Kidney (tissue), 14 donors: ENCODE data around the gene KCTD15. TPM values are rescaled to one million over a fixed set of nuclear protein-coding genes. Genes with fewer than 3 reads are reported as not detected.

ENCODE experiments used
- DNase-seq, 5 donors: peaks; one replicate each; pipeline ENCODE4 v3.0.0-alpha.2; 2013 to 2020
- FAIRE-seq: peaks from 2 replicates; lab custom pipeline; 2012; peaks lifted over from hg19 to GRCh38; lab: Jason Lieb, UNC
- H3K27ac ChIP-seq, 2 donors: one replicate each; pipeline ENCODE4 v1.7.0; 2013; ENCODE audit warnings: low read depth in 2 of 2, low read length in 2 of 2, inconsistent platforms in 1 of 2
- H3K27me3 ChIP-seq: one replicate; pipeline ENCODE4 v1.7.1; 2013; ENCODE audit warnings: low read length, inconsistent platforms; ENCODE audit not compliant: control insufficient read depth, insufficient read depth
- H3K36me3 ChIP-seq, 3 donors: one replicate each; pipeline versions ENCODE4 v1.7.0 to v1.7.1; 2013; ENCODE audit warnings: low read length in 3 of 3, control low read depth in 1 of 3, inconsistent platforms in 1 of 3; ENCODE audit not compliant: insufficient read depth in 3 of 3, control insufficient read depth in 2 of 3
- H3K4me1 ChIP-seq, 3 donors: one replicate each; pipeline versions ENCODE4 v1.7.0 to v1.7.1; 2013; ENCODE audit warnings: low read length in 3 of 3, inconsistent platforms in 1 of 3, low read depth in 1 of 3; ENCODE audit not compliant: control insufficient read depth in 2 of 3, insufficient read depth in 2 of 3
- H3K4me3 ChIP-seq, 3 donors: one replicate each; pipeline versions ENCODE4 v1.7.0 to v1.8.1; 2013; ENCODE audit warnings: low read length in 3 of 3, control low read depth in 1 of 3, inconsistent platforms in 1 of 3
- H3K9ac ChIP-seq, 3 donors: one replicate each; pipeline versions ENCODE4 v1.7.0 to v1.7.1; 2013; ENCODE audit warnings: low read length in 3 of 3, control low read depth in 1 of 3, inconsistent platforms in 1 of 3
- H3K9me3 ChIP-seq, 3 donors: one replicate each; pipeline versions ENCODE4 v1.7.0 to v1.7.1; 2013; ENCODE audit warnings: low read length in 3 of 3, control low read depth in 1 of 3, inconsistent platforms in 1 of 3; ENCODE audit not compliant: control insufficient read depth in 2 of 3, insufficient read depth in 1 of 3
- intact Hi-C: fragments of 100-400 bp; cut with DNase I; formaldehyde crosslinking; loops from one replicate; pipeline ENCODE4 v1.11.1; 2022
- polyA plus RNA-seq: library from polyadenylated mRNA; stranded (reverse); fragments of 350-450 nt; fragmentation: Illumina TruSeq; extraction: RNeasy Lipid Tissue Mini Kit (QIAGEN cat#74804); gene quantifications from one replicate; pipeline ENCODE4 v1.2.3, GENCODE V29; 2014; ENCODE audit warnings: low read depth, low replicate concordance; ENCODE audit not compliant: insufficient read depth
- total RNA-seq: library from RNA; stranded (reverse); fragmentation: NEBNext Ultra II Directional; extraction: Animal tissue kit (Norgen Biotek cat#: 25700); gene quantifications from one replicate; pipeline ENCODE4 v1.2.1, GENCODE V29; 2021
- TF ChIP-seq, protein P1 (sequence below): IDR thresholded peaks from 3 replicates; pipeline ENCODE4 v1.5.1; 2012; ENCODE audit warnings: mild to moderate bottlenecking, moderate library complexity, borderline replicate concordance; ENCODE audit not compliant: insufficient read depth; ENCODE audit errors: extremely low read depth
- donor health status: control.
- donor health status: control.
- donor health status: control.
- donor health status: control.
- donor health status: control.
- donor health status: DM: yes; HTN: yes; CAD: no.
- donor health status: Normal renal cell carcinoma (clear cell type).

KCTD15 gene
- total and polyA plus RNA-seq, 2 donors from 2014 or later, result 10.5 to 22.0 TPM

DNA sequence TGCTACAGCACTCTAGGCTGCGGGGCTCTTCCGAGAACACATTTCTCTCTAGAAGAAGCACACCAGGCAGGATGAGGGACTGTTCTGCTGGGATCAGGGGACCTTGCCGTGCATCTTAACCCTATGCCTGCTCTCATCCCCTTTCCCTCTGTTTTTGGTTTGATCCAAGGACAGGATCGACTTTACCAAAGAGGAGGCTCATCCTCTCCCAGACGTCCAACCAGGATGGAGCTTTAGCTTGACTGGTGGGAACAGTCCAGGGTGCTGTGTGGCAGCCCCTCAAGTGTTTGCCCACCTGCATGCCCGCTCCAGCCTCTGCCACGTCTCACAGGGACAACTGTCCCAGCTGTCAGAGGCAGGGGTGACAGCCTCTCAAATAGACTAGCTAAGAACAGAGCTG, 42.3 kb upstream of the KCTD15 start:
- Histone ChIP-seq H3K9me3 (no peaks in the 10 kb centered on the region), H3K4me3 (no peak overlapping the region), H3K4me1 (peaks cover 0 to 5% (median 0%) of the 10 kb centered on the region in 3 donors), H3K36me3 (no peaks in the 10 kb centered on the region), H3K27ac (no peak overlapping the region), H3K27me3 (no peaks in the 10 kb centered on the region), H3K9ac (no peak overlapping the region)
- FAIRE-seq (no peak), DNase-seq (no peak)
- intact Hi-C loops, result no loop called here
- TF ChIP-seq, protein P1, sequence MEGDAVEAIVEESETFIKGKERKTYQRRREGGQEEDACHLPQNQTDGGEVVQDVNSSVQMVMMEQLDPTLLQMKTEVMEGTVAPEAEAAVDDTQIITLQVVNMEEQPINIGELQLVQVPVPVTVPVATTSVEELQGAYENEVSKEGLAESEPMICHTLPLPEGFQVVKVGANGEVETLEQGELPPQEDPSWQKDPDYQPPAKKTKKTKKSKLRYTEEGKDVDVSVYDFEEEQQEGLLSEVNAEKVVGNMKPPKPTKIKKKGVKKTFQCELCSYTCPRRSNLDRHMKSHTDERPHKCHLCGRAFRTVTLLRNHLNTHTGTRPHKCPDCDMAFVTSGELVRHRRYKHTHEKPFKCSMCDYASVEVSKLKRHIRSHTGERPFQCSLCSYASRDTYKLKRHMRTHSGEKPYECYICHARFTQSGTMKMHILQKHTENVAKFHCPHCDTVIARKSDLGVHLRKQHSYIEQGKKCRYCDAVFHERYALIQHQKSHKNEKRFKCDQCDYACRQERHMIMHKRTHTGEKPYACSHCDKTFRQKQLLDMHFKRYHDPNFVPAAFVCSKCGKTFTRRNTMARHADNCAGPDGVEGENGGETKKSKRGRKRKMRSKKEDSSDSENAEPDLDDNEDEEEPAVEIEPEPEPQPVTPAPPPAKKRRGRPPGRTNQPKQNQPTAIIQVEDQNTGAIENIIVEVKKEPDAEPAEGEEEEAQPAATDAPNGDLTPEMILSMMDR, result no peak

DNA sequence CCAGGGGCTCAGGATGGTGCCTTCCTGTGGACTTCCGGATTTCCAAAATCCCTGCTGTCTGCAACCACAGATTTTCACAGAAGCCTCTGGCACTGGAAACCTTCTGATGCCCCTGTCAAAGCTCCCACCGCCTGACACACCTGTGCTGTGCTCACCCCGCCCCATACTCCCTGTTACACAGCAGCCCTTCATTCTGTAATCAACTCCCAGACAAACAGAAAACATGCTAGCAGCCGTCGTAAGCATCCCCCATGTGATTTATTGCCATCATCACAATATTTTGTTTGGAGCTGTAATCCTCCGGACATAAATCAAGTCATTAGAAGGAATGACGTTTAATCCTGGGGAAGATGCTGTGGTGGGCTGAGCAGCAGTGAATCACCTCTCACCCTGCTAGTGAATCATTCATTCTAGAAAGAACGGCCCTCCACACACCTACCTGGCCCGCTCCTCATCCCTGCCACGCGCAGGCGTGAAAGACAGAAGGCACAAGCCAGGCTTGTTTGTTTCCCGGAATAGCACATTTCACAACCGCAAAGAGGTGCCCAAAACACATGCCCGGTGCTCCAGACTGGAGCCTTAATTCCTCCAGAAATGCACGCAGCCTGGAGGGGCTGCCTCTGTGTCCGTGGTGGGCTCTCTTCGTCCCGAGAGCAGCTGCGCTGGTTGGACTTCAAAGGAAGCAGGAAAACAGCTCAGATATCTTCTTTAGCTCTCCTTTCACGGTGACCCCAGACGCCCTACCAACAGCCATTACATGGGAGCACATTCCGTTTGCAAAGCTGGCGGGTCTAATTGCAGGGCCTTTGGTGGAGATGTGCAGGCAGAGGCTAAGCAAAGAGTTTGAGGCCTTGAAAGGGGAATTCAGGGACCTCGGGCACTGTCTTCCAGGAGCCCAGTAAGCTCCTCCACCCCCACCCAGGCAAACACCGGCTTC, 41.3 kb upstream of the KCTD15 start:
- H3K9ac ChIP-seq, result no peak overlapping the region

DNA sequence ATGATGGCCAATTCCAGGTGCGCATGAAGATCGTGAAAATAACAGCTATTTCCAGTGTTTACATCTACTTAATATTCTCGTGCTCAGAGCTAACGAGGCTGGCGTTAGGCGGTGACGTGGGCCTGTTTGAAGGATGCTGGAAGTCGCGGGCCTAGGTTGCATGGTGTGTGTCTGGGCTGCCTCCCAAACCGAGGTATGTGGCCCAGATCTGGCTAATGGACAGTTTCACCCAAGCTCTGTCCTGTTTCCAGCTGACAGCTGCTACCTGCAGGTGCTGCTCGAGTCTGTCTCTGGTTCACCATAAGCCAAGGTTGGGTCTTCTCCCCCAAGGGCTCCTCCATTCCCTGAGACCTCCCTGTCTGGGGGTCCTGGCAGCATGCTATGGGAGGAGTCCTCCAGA, 40.5 kb upstream of the KCTD15 start:
- TF ChIP-seq, protein P1, result no peak
- Histone ChIP-seq H3K4me1 (peaks cover 0 to 5% (median 0%) of the 10 kb centered on the region in 3 donors), H3K9me3 (no peaks in the 10 kb centered on the region), H3K27me3 (no peaks in the 10 kb centered on the region), H3K9ac (no peak overlapping the region), H3K27ac (no peak overlapping the region), H3K4me3 (no peak overlapping the region), H3K36me3 (no peaks in the 10 kb centered on the region)
- intact Hi-C loops, result no loop called here
- no peak for FAIRE-seq
- DNase-seq, result peak in 1 of 5 donors; percentile 33

More for the DNA sequence above, 41.3 kb upstream of the KCTD15 start:
- Histone ChIP-seq H3K27ac (no peak overlapping the region), H3K4me1 (peaks cover 0 to 5% (median 0%) of the 10 kb centered on the region in 3 donors), H3K9me3 (no peaks in the 10 kb centered on the region), H3K27me3 (no peaks in the 10 kb centered on the region), H3K4me3 (no peak overlapping the region), H3K36me3 (no peaks in the 10 kb centered on the region)
- intact Hi-C loops, result no loop called here
- DNase-seq, result peak in 4 of 5 donors; percentile 58 to 80 (median 70)
- TF ChIP-seq, protein P1, result no peak
- no peak for FAIRE-seq
